CD1c-positive myeloid dendritic cell (primary cell): Measurements from ENCODE around the gene HOXA5.
A peak's percentile ranks its signal among the peaks of the same experiment; 100 is the strongest.

ENCODE experiments used
- DNase-seq: peaks from one replicate; pipeline ENCODE4 v3.0.0-alpha.2; 2016; ENCODE audit errors: extremely low spot score

HOXA5 gene

GRCh38 chr7:27160145-27160545, 16.7 kb upstream of the HOXA5 start:
- DNase-seq, result no peak

DNA sequence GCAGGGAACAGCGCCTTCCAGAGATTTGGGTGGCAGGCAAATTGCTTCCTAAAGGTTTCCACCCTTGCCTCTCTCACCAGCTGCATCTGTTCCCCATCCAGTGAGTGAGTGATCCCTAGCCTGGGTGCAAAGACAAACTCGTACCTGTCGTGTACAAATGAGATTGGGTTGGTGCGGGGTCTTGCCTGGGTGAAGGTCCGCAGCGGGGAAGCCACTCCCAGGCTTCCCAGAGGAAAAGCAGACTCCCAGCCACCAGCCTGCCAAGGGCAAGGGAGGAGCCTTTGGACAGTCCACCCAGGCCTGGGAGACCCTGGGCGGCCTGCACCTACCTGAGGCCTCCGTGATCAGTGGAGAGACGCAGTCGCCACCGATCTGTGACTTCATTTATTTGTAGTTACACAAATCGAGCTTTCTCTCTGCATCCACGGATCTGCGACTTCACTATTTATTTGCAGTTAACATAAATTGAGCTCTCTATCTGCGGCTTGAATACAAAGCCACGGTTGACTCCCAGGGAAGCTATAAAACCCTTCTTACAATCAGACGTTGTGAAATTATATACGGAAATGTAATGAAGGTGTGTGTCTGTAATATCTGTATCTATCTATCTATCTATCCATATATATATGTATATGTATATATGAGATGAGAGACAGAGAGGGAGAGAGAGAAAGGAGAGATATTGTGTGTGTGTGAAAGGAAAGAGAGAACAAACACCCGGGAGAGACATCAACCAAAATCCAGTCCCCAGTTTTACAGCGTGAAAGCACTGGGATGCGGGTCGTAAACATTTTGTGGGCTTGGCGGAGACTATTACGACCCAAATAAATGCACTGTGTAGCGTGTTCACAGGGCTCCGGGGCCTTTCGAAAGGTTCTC, 16.0 kb upstream of the HOXA5 start:
- no peak for DNase-seq

DNA sequence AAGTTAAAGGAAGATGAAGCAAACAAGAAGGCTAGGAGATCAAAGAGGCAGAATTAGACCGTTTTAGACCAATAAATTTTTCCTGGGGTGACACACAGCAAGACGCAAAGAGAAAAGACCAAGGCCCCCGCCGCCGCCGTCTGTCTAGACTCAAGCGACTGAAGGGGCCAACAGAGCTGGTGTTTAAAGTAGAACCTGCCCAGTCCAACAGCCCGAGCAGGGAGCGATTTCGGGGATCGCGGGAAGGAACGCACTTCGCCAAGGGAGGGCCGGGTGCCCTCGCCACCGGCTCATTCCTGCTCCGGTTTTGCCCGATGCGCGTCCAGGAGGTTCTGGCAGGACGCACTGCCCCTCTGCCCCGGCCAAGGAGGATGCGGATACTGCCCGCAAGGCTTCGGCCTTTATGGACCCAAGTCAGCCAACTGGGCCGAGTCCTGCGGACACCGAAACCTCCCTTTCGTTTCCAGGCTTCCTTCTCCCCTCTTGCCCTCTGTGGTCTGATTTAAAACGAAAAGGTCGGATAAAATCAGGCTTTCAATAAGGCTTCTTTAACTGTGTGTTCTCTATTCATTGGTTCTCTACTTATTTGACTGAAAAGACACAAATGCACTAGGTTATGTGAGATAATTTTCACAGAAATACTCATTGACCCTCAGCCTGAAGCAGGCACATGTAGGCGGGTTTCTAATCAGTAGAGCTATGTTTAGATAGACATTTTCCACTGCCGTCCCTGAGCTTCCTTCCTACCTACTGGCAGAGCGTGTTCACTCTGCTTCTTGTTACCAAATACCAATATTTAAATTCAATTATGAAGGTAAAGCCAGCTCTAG, 15.2 kb upstream of the HOXA5 start:
- no peak for DNase-seq

GRCh38 chr7:27157702-27158431, 14.4 kb upstream of the HOXA5 start:
- no peak for DNase-seq

DNA sequence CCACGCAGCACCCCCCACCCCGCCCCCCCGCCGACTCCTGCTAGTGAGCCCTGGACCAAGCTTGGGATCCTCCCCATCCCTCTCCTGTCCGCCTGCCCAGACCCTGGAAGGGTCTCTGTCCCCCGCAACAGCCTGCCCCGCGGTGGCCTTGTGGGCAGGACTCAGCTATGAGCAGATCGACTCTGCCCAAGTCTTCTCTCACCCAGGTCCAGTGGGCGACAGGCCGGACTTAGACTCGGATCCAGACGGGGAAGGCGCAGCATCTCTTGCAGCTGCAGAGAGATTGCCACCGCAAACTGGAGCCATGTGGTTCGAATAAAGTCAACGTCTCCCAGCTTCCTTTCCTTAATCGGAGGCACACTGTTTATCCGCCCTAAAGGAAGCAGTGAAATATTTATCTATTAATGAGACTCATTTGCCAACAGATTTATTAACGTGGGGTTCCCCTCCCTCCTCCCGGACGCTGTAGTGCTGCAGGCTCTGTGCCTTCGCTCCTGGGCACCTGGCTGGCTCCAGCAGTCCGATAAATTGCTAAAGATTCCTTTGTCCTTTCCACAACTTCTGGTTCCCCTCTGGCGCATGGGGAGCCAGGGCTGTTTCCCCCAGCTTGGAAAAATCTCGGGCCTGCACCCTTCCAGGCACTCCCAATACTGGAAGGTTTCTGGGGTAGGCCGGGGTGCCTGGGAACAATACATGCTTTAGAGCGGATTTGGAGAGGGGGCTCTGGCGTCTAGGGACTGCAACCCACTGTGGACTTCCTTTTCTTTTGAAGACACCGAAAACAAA, 13.6 kb upstream of the HOXA5 start:
- DNase-seq, result no peak

GRCh38 chr7:27156508-27156898, 13.0 kb upstream of the HOXA5 start, which contains the start of gene HOXA7:
TSS of gene HOXA7 (minus strand) at chr7:27156675. CDS start at chr7:27156545, 130 bp downstream.
- DNase-seq, result no peak

GRCh38 chr7:27155816-27156507, 12.5 kb upstream of the HOXA5 start:
- no peak for DNase-seq

GRCh38 chr7:27154901-27155815, 11.7 kb upstream of the HOXA5 start:
- no peak for DNase-seq

DNA sequence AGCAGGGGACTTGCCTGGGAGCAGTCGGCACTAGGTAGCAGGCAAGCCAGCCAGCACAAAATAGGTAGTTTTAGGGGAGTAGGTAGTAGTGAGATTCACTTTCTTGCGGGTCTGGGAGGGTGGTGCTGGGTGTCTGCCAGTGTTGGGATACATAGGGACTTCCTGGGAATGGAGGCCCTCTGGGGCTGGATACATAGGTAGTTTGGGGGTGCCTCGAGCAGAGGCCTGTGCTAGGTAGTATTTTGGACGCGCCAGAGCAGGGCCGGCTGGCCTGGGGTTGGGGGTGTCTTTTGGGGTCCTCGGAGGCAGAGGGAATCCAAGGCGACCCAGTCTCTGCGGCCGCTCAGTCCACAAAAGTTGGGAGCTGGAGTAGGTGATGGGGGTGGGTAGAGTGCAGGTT, 10.9 kb upstream of the HOXA5 start:
- no peak for DNase-seq

DNA sequence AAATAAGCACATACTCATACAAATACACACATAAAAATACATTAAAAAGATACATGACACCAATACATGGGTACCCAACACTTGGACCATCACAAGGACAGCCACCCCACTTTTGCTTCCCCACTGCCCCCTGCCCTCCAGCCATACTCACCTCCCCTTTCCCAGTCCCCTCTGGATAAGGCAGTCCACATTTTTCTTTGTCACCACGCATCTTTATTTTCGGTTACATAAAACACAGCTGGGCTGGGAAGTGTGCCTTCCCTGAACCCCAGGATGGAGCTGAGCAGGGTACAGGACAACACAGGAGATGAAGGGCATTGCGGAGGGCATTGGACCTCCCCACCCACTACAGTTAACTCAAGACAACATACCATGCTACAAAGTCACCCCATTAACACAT, 10.0 kb upstream of the HOXA5 start:
- DNase-seq, result no peak

- no peak for DNase-seq
These were observed 9.4 kb upstream of the HOXA5 start for GRCh38 chr7:27152816-27153442.

- DNase-seq, result no peak
These were observed 8.7 kb upstream of the HOXA5 start, which contains the start of gene HOXA3 for GRCh38 chr7:27151931-27152815. TSS of gene HOXA3 (minus strand) at chr7:27152583. CDS start at chr7:27110640, 41,943 bp downstream.

DNA sequence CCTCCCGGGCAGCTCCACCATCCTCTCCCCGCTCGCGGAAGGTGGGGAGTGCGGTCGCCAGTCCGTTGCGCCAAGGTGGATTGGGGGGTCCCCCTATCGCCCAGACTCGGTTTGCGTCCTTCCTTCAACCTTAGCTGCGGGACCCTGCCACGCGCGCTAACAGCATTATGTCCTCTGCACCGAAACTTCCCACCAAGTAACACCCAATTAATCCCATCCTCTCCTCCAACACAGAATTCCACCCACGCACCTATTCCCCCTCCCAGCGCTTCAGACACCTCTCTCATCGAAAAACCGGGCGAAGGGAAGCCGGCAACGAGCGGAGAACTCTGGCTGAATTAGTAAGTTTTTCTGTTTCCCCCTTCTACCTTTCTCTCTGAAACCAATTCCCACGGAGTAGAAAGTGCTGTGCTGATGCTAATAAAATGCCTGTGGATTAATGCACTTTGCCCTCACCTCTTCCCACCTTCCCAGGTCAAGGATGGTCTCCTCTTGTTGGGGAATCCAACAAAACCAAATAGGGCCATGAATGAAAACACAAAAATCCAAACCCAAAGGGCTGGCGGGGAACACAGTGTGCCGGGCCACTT, 8.0 kb upstream of the HOXA5 start:
- no peak for DNase-seq

- DNase-seq, result peak; percentile 81
These were observed 7.3 kb upstream of the HOXA5 start for GRCh38 chr7:27150568-27151340.

DNA sequence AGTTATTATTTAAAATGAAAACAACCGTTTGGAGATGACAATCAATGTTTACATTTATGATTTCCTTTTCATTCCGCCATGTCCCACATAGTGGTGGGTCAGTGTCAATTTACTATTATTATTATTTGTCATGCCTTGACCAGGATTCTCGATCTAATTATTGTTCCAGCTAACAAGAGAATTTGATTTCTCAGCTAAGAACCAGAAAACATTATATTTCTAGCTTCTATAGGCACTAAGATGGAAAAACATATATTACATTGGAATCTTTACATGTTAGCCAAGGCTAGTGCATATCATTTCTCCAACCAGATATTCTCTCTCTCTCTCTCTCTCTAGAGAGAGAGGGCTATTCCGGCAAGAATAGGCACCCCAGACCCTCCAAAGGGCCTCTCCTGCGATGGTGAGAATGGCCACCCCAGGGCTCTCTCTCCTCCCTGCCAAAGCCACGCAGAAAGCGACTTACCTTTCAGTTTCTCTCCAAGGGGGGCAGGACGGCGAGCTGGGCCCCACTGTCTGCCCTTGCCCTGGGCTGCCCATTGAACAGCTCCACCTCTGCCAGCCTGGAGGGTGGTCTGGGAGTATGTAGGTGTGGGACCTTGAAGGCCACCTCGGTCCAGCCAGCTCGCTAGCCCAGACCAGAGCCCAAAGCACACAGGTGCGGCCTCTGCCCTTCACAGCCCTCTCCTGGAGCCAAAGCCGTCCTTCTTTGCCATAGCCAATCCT, 6.5 kb upstream of the HOXA5 start:
- no peak for DNase-seq
